GM12878 (cell line): ENCODE data around the gene SH2B3. TPM values are rescaled to one million over a fixed set of nuclear protein-coding genes. Genes with fewer than 3 reads are reported as not detected.
A peak's percentile ranks its signal among the peaks of the same experiment; 100 is the strongest.

ENCODE experiments used
- ATAC-seq: fragments of 200-7000 bp; cut with Tn5 transposase; 3 replicates; pipeline ENCODE4 v1.9.1; 2020; ENCODE audit warnings: mild to moderate bottlenecking, moderate library complexity
- BruUV-seq: library from RNA; stranded (reverse); fragments of 400-500 nt; replicated peaks from 2 replicates; lab custom pipeline; 2021; lab: Mats Ljungman, UMichigan
- CTCF ChIA-PET: fragments of 300-600 bp; sonication (Branson Sonifier 250); formaldehyde crosslinking; extraction: SDS; loops from one replicate; lab custom pipeline; 2021; ENCODE audit warnings: inconsistent platforms; lab: Yijun Ruan, JAX
- POLR2A ChIA-PET: fragments of 350-600 bp; formaldehyde crosslinking; extraction: SDS; loops from one replicate; lab custom pipeline; 2021; ENCODE audit warnings: inconsistent platforms; lab: Charles Lee
- RAD21 ChIA-PET: fragments of 300-600 bp; sonication (Branson Sonifier 250); formaldehyde crosslinking; loops from one replicate; lab custom pipeline; 2023; ENCODE audit warnings: antibody characterized with exemption; ENCODE audit not compliant: unreplicated experiment; lab: Charles Lee
- SMC1A ChIA-PET: fragments of 300-600 bp; sonication (Branson Sonifier 250); formaldehyde crosslinking; loops from one replicate; lab custom pipeline; 2023; ENCODE audit not compliant: unreplicated experiment, uncharacterized antibody; lab: Charles Lee
- DNase-seq: peaks from one replicate; pipeline ENCODE4 v3.0.0-alpha.2; 2011; ENCODE audit warnings: low read depth, low spot score
- FAIRE-seq: peaks from 3 replicates; lab custom pipeline; 2011; peaks lifted over from hg19 to GRCh38; lab: Jason Lieb, UNC
- H2AFZ ChIP-seq: 2 replicates; pipeline ENCODE4 v1.6.0; 2011; ENCODE audit warnings: low read depth, low read length, control low read depth; ENCODE audit not compliant: control insufficient read depth
- H3K27ac ChIP-seq: 2 replicates; pipeline ENCODE4 v1.5.1; 2011; ENCODE audit warnings: control low read depth; ENCODE audit not compliant: control insufficient read depth, insufficient read depth
- H3K27me3 ChIP-seq, 2 experiments: replicated peaks in 1 of 2; 2 replicates each; pipeline versions ENCODE4 v1.6.0 to v1.6.1; 2011; ENCODE audit warnings: low read length in 1 of 2; ENCODE audit not compliant: control insufficient read depth in 2 of 2, insufficient read depth in 2 of 2
- H3K36me3 ChIP-seq, 2 experiments: 2 replicates each; pipeline ENCODE4 v1.5.1; 2011; ENCODE audit warnings: low read length in 1 of 2; ENCODE audit not compliant: control insufficient read depth in 2 of 2, insufficient read depth in 2 of 2
- H3K4me1 ChIP-seq: 2 replicates; pipeline ENCODE4 v1.6.1; 2011; ENCODE audit warnings: mild to moderate bottlenecking, low read length, moderate library complexity, mixed read lengths; ENCODE audit not compliant: control insufficient read depth, insufficient read depth
- H3K4me2 ChIP-seq: 2 replicates; pipeline ENCODE4 v1.6.0; 2011; ENCODE audit warnings: control low read depth; ENCODE audit not compliant: control insufficient read depth, insufficient read depth
- H3K4me3 ChIP-seq: fragments of 200-600 bp; sonication (generic); 2 replicates; pipeline ENCODE4 v1.5.1; 2016
- H3K79me2 ChIP-seq: 2 replicates; pipeline ENCODE4 v1.6.0; 2011; ENCODE audit warnings: low read length; ENCODE audit not compliant: control insufficient read depth, insufficient read depth
- H3K9ac ChIP-seq: 2 replicates; pipeline ENCODE4 v1.8.0; 2011; ENCODE audit warnings: low read length, control low read depth, mixed read lengths; ENCODE audit not compliant: control insufficient read depth, insufficient read depth
- H3K9me3 ChIP-seq: replicated peaks from 3 replicates; pipeline ENCODE4 v1.5.1; 2011; ENCODE audit warnings: mild to moderate bottlenecking, low read length; ENCODE audit not compliant: control insufficient read depth, insufficient read depth
- H4K20me1 ChIP-seq: 2 replicates; pipeline ENCODE4 v1.6.0; 2011; ENCODE audit not compliant: control insufficient read depth, insufficient read depth
- ATF2 ChIP-seq: IDR thresholded peaks from 2 replicates; pipeline ENCODE4 v1.6.1; 2012; ENCODE audit warnings: low read length, inconsistent platforms
- MEF2B ChIP-seq: fragments of 450-650 bp; IDR thresholded peaks from 2 replicates; pipeline ENCODE4 v1.6.1; 2018; ENCODE audit warnings: mild to moderate bottlenecking, moderate library complexity; ENCODE audit not compliant: partially characterized antibody, poor library complexity, severe bottlenecking
- MTA2 ChIP-seq: fragments of 450-650 bp; IDR thresholded peaks from 2 replicates; pipeline ENCODE4 v1.6.1; 2016; ENCODE audit warnings: low read depth, mild to moderate bottlenecking, moderate library complexity
- MXI1 ChIP-seq: fragments of 150-350 bp; IDR thresholded peaks from 2 replicates; pipeline ENCODE4 v1.6.1; 2011; ENCODE audit warnings: low read depth, mild to moderate bottlenecking, inconsistent platforms, low read length, improper control_type of control experiment
- NBN ChIP-seq: fragments of 450-650 bp; IDR thresholded peaks from 2 replicates; pipeline ENCODE4 v1.6.1; 2016
- NFXL1 ChIP-seq: fragments of 450-650 bp; IDR thresholded peaks from 2 replicates; pipeline ENCODE4 v1.6.1; 2017; ENCODE audit warnings: antibody characterized with exemption, mild to moderate bottlenecking, borderline replicate concordance
- RCOR1 ChIP-seq: conservative IDR thresholded peaks from 2 replicates; pipeline ENCODE4 v1.6.1; 2012; ENCODE audit warnings: low read depth, low read length, improper control_type of control experiment
- SIN3A ChIP-seq: IDR thresholded peaks from 2 replicates; pipeline ENCODE4 v1.6.1; 2012; ENCODE audit warnings: low read depth, low read length, improper control_type of control experiment
- SMARCA5 ChIP-seq: fragments of 450-650 bp; IDR thresholded peaks from 2 replicates; pipeline ENCODE4 v1.6.1; 2017; ENCODE audit warnings: mild to moderate bottlenecking
- SMC3 ChIP-seq: IDR thresholded peaks from 2 replicates; pipeline ENCODE4 v1.6.1; 2011; ENCODE audit warnings: low read length, improper control_type of control experiment, borderline replicate concordance
- TCF12 ChIP-seq: IDR thresholded peaks from 2 replicates; pipeline ENCODE4 v1.6.1; 2011; ENCODE audit warnings: low read depth, mild to moderate bottlenecking, low read length
- WRNIP1 ChIP-seq: IDR thresholded peaks from 2 replicates; pipeline ENCODE4 v1.6.1; 2011; ENCODE audit warnings: low read depth, low read length, improper control_type of control experiment, borderline replicate concordance
- YY1 ChIP-seq: IDR thresholded peaks from 2 replicates; pipeline ENCODE4 v1.6.1; 2011; ENCODE audit warnings: low read depth, mild to moderate bottlenecking, low read length
- WGBS: methylation state at CpG from one replicate; pipeline ENCODE4 v1.1.6; 2016; ENCODE audit warnings: low lambda C conversion rate; ENCODE audit not compliant: insufficient replicate concordance, insufficient coverage; ENCODE audit errors: missing lambda C conversion rate; 5-methylcytosine and 5-hydroxymethylcytosine counted together
- in situ Hi-C: fragments of 300-500 bp; cut with MboI; formaldehyde crosslinking; loops from 9 replicates; pipeline ENCODE4 v1.14.3; 2018; ENCODE audit warnings: mixed read lengths
- intact Hi-C: fragments of 100-400 bp; cut with micrococcal nuclease; formaldehyde crosslinking; loops from one replicate; pipeline ENCODE4 v1.14.2; 2022; ENCODE audit not compliant: unreplicated experiment
- polyA plus RNA-seq, 11 experiments: library from polyadenylated mRNA; depleted of rRNA in 4 of 11; unstranded in 6 of 11; stranded (reverse) in 5 of 11; fragments of >200 nt; fragmentation: Nextera tagmentation in 4 of 11; fragmentation: Illumina TruSeq in 1 of 11; extraction: Ambion mirVana in 4 of 11; extraction: Trizol in 1 of 11; gene quantifications; 1 replicate in 1 of 11; 2 replicates in 10 of 11; pipeline versions ENCODE4 v1.2.1 to v1.2.3, GENCODE V29; 2011 to 2016; ENCODE audit warnings: inconsistent platforms in 2 of 11, missing spikeins in 2 of 11, low read depth in 1 of 11
- total RNA-seq, 4 experiments: library from RNA; depleted of rRNA in 3 of 4; stranded (reverse); fragments of >200 nt in 3 of 4; fragmentation: Illumina TruSeq in 1 of 4; extraction: Trizol in 1 of 4; gene quantifications; 2 replicates each; pipeline versions ENCODE4 v1.2.1 to v1.2.3, GENCODE V29; 2013 to 2021
- TF ChIP-seq, protein P1 (sequence below): fragments of 450-650 bp; IDR thresholded peaks from 2 replicates; pipeline ENCODE4 v1.6.1; 2016; ENCODE audit warnings: mild to moderate bottlenecking
- TF ChIP-seq, protein P2 (sequence below): IDR thresholded peaks from 2 replicates; pipeline ENCODE4 v1.6.1; 2011; ENCODE audit warnings: borderline replicate concordance, low read depth, mild to moderate bottlenecking, moderate library complexity, low read length; ENCODE audit not compliant: insufficient read depth, poor library complexity, severe bottlenecking
- TF ChIP-seq, protein P3 (sequence below): fragments of 450-650 bp; IDR thresholded peaks from 2 replicates; pipeline ENCODE4 v1.6.1; 2018; ENCODE audit warnings: mild to moderate bottlenecking, low read depth, moderate library complexity; ENCODE audit not compliant: partially characterized antibody

Gene SH2B3
- total and polyA plus RNA-seq, 10 of the 15 experiments (the other 5 are each of a cell fraction or from before 2014, with no cell fraction given) = 5.8 to 46.4 (median 23.3) TPM

- no peak for DNase-seq
- ATAC-seq = no peak
- Histone ChIP-seq H2AFZ (no peak overlapping the region), H3K4me1 (peaks cover 52% of the 10 kb centered on the region), H3K4me3 (peak overlapping the region; percentile 96), H3K4me2 (peak overlapping the region; percentile 96), H3K27me3 (no peaks in the 10 kb centered on the region), H3K36me3 (peaks cover 0 to 4% of the 10 kb centered on the region in 2 experiments; a peak in 3 of 4 replicates), H3K9ac (peak overlapping the region; percentile 95), H3K27ac (peak overlapping the region; percentile 91), H4K20me1 (peaks cover 16% of the 10 kb centered on the region; the same call in 1 of the 2 replicates), H3K9me3 (no peaks in the 10 kb centered on the region), H3K79me2 (peaks cover 80% of the 10 kb centered on the region)
- RAD21 ChIA-PET = interaction anchor here (1.5 to 19.6 kb wide), 5 partner anchors 10 to 119 kb away, joined by 4 to 804 read pairs (median 7); no protein-coding TSS in a partner anchor
- in situ Hi-C loops (no loop called here), intact Hi-C loops (no loop called here)
- FAIRE-seq = no peak
- POLR2A ChIA-PET = interaction anchor here (0.6 to 13.2 kb wide), 6 partner anchors 9 to 137 kb away, joined by 3 to 188 read pairs (median 4); no protein-coding TSS in a partner anchor
- CTCF ChIA-PET = interaction anchor here (0.6 to 27.0 kb wide), 6 partner anchors 11 to 42 kb away, joined by 3 to 1117 read pairs (median 20); no protein-coding TSS in a partner anchor
- SMC1A ChIA-PET = interaction anchor here (0.7 to 22.6 kb wide), 7 partner anchors 10 to 47 kb away, joined by 3 to 605 read pairs (median 24); no protein-coding TSS in a partner anchor
- 55% methylated on average over 4 of the region's 4 CpGs for WGBS
- no TSS peak for BruUV-seq
- peak; percentile 79; the same call in 1 of the 2 replicates for TF ChIP-seq NFXL1
- no peak for TF ChIP-seq TCF12
- TF ChIP-seq SIN3A = 0 out of 2 replicates have a peak, but pooled peaks have one; percentile 35
- TF ChIP-seq WRNIP1 = 0 out of 2 replicates have a peak, but pooled peaks have one; percentile 30
- TF ChIP-seq MXI1 = no peak
- TF ChIP-seq NBN = 0 out of 2 replicates have a peak, but pooled peaks have one; percentile 11
- TF ChIP-seq, protein P1, sequence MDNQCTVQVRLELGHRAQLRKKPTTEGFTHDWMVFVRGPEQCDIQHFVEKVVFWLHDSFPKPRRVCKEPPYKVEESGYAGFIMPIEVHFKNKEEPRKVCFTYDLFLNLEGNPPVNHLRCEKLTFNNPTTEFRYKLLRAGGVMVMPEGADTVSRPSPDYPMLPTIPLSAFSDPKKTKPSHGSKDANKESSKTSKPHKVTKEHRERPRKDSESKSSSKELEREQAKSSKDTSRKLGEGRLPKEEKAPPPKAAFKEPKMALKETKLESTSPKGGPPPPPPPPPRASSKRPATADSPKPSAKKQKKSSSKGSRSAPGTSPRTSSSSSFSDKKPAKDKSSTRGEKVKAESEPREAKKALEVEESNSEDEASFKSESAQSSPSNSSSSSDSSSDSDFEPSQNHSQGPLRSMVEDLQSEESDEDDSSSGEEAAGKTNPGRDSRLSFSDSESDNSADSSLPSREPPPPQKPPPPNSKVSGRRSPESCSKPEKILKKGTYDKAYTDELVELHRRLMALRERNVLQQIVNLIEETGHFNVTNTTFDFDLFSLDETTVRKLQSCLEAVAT = no peak
- no peak for TF ChIP-seq YY1
- TF ChIP-seq, protein P2, sequence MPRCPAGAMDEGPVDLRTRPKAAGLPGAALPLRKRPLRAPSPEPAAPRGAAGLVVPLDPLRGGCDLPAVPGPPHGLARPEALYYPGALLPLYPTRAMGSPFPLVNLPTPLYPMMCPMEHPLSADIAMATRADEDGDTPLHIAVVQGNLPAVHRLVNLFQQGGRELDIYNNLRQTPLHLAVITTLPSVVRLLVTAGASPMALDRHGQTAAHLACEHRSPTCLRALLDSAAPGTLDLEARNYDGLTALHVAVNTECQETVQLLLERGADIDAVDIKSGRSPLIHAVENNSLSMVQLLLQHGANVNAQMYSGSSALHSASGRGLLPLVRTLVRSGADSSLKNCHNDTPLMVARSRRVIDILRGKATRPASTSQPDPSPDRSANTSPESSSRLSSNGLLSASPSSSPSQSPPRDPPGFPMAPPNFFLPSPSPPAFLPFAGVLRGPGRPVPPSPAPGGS = no peak
- TF ChIP-seq SMARCA5 = peak; percentile 92
- TF ChIP-seq MTA2 = no peak
- no peak for TF ChIP-seq ATF2
- TF ChIP-seq, protein P3, sequence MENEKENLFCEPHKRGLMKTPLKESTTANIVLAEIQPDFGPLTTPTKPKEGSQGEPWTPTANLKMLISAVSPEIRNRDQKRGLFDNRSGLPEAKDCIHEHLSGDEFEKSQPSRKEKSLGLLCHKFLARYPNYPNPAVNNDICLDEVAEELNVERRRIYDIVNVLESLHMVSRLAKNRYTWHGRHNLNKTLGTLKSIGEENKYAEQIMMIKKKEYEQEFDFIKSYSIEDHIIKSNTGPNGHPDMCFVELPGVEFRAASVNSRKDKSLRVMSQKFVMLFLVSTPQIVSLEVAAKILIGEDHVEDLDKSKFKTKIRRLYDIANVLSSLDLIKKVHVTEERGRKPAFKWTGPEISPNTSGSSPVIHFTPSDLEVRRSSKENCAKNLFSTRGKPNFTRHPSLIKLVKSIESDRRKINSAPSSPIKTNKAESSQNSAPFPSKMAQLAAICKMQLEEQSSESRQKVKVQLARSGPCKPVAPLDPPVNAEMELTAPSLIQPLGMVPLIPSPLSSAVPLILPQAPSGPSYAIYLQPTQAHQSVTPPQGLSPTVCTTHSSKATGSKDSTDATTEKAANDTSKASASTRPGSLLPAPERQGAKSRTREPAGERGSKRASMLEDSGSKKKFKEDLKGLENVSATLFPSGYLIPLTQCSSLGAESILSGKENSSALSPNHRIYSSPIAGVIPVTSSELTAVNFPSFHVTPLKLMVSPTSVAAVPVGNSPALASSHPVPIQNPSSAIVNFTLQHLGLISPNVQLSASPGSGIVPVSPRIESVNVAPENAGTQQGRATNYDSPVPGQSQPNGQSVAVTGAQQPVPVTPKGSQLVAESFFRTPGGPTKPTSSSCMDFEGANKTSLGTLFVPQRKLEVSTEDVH = no peak
- no peak for TF ChIP-seq RCOR1
- TF ChIP-seq SMC3 = 0 out of 2 replicates have a peak, but pooled peaks have one; percentile 4
- TF ChIP-seq MEF2B = no peak
Observed at GRCh38 chr12:111408686-111409402, 3.1 kb downstream of the SH2B3 start.
